ENCODE results near the gene MBP. TPM values are rescaled to one million over a fixed set of nuclear protein-coding genes. Genes with fewer than 3 reads are reported as not detected.
A peak's percentile ranks its signal among the peaks of the same experiment; 100 is the strongest.
"Not testable (repeated sequence)": the region's sequence is repeated elsewhere in the genome, so short reads cannot be mapped to it uniquely, and the experiment has no call there.

The MBP gene
- total RNA-seq, 1 donor from 2014 or later: 90.6 TPM

DNA sequence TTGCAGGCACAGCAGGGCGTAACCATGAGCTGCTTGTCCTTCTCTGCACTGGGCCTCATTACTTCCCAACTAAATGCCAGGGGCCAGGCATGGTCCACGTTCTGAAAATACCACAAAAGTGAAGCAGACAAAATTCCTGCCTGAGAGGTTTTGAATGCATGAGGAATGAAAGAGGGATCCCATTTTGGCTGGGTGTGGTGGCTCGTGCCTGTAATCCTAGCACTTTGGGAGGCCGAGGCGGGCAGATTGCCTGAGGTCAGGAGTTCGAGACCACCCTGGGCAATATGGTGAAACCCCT lies 139.5 kb downstream of the MBP start:
- no peaks in the 10 kb centered on the region for H3K9me3 ChIP-seq
- H3K36me3 ChIP-seq: no peaks in the 10 kb centered on the region
- DNase-seq: no peak
- H3K27ac ChIP-seq: no peak overlapping the region
- no peaks in the 10 kb centered on the region for H3K4me1 ChIP-seq
- TF ChIP-seq, protein P1, sequence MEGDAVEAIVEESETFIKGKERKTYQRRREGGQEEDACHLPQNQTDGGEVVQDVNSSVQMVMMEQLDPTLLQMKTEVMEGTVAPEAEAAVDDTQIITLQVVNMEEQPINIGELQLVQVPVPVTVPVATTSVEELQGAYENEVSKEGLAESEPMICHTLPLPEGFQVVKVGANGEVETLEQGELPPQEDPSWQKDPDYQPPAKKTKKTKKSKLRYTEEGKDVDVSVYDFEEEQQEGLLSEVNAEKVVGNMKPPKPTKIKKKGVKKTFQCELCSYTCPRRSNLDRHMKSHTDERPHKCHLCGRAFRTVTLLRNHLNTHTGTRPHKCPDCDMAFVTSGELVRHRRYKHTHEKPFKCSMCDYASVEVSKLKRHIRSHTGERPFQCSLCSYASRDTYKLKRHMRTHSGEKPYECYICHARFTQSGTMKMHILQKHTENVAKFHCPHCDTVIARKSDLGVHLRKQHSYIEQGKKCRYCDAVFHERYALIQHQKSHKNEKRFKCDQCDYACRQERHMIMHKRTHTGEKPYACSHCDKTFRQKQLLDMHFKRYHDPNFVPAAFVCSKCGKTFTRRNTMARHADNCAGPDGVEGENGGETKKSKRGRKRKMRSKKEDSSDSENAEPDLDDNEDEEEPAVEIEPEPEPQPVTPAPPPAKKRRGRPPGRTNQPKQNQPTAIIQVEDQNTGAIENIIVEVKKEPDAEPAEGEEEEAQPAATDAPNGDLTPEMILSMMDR (IDR thresholded peaks at IDR 0.05): no peak
- H3K4me3 ChIP-seq: no peak overlapping the region
- H3K27me3 ChIP-seq (ENCODE audit: low read depth): no peaks in the 10 kb centered on the region
- intact Hi-C loops (cut with DNase I): no loop called here
- no peak for ATAC-seq

DNA sequence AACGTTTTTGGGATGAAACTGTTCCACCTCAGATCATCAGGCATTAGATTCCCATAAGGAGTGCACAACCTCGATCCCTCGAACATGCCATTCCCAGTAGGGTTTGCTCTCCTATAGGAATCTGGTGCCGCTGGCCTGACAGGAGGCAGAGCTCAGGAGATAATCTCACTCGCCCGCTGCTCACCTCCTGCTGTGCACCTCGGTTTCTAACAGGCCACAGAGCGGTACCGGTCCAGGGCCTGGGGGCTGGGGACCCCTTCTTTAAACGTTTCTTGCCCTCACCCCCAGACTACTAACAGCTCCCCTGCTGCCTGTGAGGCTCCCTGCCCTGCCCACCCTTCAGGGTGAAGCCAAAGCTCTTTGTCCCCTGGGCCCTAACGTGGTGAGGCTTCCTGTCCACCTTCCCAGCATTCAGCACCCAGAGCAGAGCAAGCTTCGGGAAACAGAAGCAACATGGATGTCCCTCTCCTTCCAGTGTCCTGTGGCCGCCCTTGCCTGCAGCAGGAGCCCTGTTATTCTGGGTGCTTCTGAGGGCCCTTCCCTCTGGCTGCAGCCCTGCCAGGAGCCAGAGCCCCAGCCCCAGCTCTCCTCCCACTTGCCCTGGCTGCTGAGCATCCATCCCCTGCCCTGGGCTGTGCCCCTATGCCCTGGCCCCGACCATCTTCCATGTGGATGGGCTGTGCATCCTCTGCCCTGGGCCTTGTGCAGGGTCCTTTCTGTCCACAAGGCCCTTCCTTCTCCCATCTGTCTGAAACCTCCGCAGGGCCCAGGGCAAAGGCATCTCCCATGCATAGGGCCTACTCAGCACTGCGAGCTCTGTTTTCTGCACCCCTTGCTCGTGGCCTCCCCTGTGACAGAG lies 140.1 kb downstream of the MBP start:
- H3K36me3 ChIP-seq: no peaks in the 10 kb centered on the region
- no peaks in the 10 kb centered on the region for H3K9me3 ChIP-seq
- peaks cover under 1% of the 10 kb centered on the region for H3K4me1 ChIP-seq
- no peak overlapping the region for H3K4me3 ChIP-seq
- intact Hi-C loops (cut with DNase I): no loop called here
- H3K27me3 ChIP-seq (ENCODE audit: low read depth): no peaks in the 10 kb centered on the region
- peak; percentile 33 for DNase-seq
- H3K27ac ChIP-seq: no peak overlapping the region
- TF ChIP-seq, protein P1 (IDR thresholded peaks at IDR 0.05): no peak
- no peak for ATAC-seq

DNA sequence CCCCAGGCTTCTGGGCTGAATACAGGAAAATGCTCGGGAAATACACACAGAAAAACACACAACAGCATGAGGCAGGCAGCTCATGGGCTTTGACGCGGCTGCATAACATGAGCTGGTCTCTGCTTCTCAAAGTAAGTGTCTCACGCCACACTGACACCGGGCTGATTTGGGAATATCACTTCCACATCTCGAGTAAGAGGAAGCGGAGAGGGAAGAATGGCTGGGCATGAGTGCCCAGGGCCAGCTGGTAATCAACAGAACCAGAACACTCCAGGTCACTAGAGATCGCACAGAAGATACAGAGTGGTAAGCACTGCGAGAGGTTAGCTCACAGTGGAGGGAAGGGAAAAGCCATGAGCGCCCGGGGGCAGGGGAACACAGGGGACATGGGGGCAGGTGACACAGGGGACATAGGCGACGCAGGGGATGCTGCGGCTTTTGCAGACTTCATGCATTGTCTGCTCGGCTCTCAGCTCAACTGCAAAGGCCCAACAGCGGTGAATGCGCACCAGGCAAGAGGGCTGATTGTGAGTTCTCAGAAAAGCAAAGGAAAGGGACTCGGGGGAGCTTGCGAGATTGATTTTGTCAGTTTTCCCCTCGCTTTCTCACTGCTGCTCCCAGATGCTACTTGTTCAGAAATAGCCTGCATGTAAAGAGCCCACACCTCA lies 141.4 kb downstream of the MBP start:
- no peak for DNase-seq
- ATAC-seq: no peak
- Histone ChIP-seq H3K27ac (no peak overlapping the region), H3K27me3 (ENCODE audit: low read depth) (no peaks in the 10 kb centered on the region), H3K4me3 (no peak overlapping the region), H3K9me3 (no peaks in the 10 kb centered on the region), H3K36me3 (no peaks in the 10 kb centered on the region), H3K4me1 (peaks cover 3% of the 10 kb centered on the region)
- intact Hi-C loops (cut with DNase I): no loop called here
- TF ChIP-seq, protein P1 (IDR thresholded peaks at IDR 0.05): no peak

- H3K27me3 ChIP-seq (ENCODE audit: low read depth); ATAC-seq; H3K4me3 ChIP-seq; intact Hi-C loops (cut with DNase I); H3K9me3 ChIP-seq; H3K4me1 ChIP-seq; H3K27ac ChIP-seq; H3K36me3 ChIP-seq; DNase-seq: not testable (repeated sequence)
Measured at GRCh38 chr18:76990343-76991020, 142.1 kb downstream of the MBP start.

DNA sequence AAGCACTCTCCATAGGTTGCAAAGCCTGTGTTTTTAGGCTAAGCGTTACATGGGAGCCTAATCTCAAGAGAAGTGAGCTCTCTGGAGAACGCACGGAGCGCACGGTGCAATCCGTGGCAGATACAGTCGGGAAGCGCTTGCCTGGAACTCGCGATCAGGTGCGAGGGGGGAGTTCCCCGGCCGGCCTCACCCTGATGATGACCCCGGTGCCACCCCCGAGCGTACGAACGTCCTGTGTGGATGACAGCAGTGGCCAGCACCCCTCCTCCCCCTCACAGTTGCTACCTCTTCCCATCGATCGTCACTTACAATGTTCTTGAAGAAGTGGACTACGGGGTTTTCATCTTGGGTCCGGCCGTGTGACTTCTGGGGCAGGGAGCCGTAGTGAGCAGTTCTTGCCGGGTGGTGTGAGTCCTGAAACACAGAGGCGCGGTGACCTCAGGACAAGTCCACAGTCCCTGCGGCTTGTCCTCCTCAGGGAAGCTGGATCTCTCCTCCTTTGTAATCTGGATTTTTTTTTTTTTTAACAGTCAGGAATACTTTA lies 142.9 kb downstream of the MBP start:
- no peaks in the 10 kb centered on the region for H3K27me3 ChIP-seq (ENCODE audit: low read depth)
- DNase-seq (no peak), ATAC-seq (no peak)
- H3K27ac ChIP-seq: no peak overlapping the region
- TF ChIP-seq, protein P1 (IDR thresholded peaks at IDR 0.05): no peak
- H3K9me3 ChIP-seq: no peaks in the 10 kb centered on the region
- H3K4me3 ChIP-seq: no peak overlapping the region
- H3K4me1 ChIP-seq: peaks cover 3% of the 10 kb centered on the region
- no peaks in the 10 kb centered on the region for H3K36me3 ChIP-seq
- intact Hi-C loops (cut with DNase I): no loop called here

Measured in lower lobe of right lung (tissue), 2 donors.